Iris pigment epithelial cell (primary cell): Measurements from ENCODE around the gene SAMM50.

ENCODE experiments used
- DNase-seq: peaks from one replicate; pipeline ENCODE4 v3.0.0-alpha.2; 2011; ENCODE audit warnings: low read depth

SAMM50 gene

GRCh38 chr22:43955040-43955882, at the start of gene SAMM50:
SAMM50 (plus strand) TSS chr22:43955442; CDS start chr22:43955578, 136 bp downstream.
- DNase-seq, result peak; percentile 92

- no peak for DNase-seq
These were observed 49.6 kb upstream of the SAMM50 start for GRCh38 chr22:43905681-43906080.

DNA sequence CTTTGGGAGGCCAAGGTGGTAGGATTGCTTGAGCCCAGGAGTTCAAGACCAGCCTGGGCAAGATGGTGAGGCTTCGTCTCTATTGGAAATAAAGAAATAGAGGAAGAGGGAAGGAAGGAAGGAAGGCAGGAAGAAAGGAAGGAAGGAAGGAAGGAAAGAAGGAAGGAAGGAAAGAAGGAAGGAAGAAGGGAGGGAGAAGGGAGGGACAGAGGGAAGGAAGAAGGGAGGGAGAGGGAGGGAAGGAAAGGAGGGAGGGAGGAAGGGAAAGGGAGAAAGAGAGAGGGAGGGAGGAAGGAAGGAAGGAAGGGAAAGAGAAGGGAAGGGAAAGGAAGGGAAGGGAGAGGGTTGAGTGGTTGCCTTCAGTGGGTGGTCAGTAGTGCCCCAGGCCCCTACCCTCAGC, 45.5 kb upstream of the SAMM50 start:
- no peak for DNase-seq

GRCh38 chr22:43910178-43910695, 45.0 kb upstream of the SAMM50 start:
- no peak for DNase-seq

DNA sequence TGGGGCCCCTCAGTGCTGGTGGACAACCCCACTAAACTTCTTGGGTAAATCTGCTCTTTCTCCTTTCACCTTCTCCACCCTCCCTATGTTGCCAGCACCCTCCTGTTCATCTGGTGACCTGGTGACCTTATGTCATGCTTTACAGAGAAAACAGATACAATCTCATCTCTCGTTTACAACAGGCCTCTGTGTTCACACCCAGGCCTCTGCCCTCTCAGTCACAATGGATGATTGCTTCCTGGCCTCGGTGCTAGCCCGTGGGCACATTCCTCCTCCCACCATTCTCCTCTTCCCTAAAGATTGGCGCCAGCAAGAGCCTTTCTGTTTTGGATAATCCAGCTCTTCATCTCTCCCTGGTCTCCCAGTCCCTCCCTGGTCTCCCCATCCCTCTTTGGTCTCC, 43.9 kb upstream of the SAMM50 start:
- DNase-seq, result no peak

DNA sequence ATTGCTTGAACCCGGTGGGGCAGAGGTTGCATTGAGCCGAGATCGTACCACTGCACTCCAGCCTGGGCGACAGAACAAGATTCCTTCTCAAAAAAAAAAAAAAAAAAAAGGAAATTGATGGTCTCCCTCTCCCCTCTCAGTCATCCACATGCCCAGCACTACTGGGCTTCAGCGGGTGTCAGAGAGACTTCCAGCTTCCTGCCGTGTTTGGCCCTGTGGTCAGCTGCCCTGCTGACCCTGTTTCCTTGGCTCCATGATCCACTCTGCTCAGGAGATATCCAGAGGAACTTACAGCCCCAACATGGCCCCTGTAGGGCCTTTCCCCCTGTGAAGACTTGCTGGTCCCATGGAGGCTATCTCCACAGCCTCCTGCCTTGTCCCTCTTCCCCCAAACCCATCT, 37.7 kb upstream of the SAMM50 start:
- no peak for DNase-seq

DNA sequence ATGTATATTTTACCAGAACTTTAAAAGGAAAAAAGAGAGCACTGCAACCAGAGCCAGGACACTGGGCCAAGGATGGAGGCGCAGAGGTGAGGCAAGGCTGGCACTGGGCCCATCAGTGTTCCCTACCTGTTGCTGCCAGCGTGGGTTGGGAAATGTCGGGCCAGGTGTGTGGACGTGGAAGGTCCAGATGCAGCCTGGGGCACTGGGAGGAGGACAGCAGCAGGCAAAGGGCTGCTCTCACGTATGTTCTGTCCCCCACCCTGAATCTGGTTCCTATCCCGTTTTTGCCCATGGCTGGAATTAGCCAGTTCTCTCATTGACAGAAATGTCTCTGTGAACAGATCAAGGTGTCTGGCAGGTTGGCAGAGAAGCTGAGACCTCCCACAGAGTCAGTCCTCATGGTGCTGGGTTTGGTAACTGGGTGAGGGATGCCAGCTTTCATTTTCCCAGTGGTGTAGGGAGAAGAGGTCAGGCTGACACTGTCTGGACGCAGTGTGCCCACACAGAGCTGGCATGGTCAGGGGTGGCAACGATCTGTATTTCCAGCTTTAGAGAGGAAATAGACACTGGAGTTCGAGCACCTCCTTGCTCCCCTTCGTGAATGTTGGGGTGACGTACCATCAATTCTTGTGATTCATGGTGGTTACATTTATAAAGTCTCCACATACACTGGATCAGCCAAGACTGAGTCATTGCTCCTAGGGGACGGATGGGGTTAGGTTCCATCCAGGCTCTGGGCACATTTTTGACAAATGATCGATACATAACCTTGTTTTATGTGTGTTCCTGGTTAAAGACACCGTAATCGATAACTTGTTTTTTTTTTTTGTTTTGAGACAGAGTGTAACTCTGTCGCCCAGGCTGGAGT, 35.9 kb upstream of the SAMM50 start:
- DNase-seq, result peak; percentile 70

DNA sequence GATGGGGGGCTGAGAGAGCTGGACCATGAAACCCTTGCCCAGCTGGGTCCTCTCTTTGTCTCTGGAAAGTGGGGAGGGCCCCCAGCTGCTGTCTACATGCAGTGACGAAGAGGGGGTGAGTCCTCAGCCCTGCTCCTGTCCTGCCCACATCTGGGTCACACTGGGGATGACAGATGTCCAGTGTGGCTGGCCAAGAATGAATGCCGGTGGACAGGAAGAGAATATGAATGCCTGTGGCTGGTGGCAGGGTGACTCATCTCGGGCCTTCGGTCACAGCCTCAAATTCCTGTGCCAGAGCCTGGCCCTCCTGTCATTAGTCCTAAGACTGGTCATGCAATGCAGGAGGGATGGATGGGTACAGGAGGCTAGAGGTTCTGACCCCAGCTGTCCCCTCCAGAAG, 33.9 kb upstream of the SAMM50 start:
- no peak for DNase-seq

- DNase-seq, result no peak
These were observed 33.1 kb upstream of the SAMM50 start for GRCh38 chr22:43922123-43922522.

DNA sequence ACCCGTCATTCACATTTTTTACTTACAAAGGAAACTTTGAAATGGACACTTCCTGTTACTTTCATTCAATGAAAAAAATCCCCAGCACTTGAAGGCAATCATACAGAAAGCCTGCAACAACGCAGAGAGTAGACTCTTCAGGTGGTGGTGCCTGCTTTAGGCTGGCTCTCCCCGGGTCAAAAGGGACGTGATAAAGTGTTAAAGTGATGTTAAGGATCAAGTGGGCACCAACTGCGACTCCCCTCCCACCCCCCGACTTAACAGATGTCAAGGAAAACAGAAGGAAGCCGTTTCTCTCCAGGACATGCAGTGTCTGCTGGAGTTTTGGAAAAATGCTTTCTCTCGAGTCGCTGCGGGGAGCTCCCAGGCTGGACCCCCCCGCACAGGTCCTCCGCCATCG, 32.1 kb upstream of the SAMM50 start:
- DNase-seq, result no peak

DNA sequence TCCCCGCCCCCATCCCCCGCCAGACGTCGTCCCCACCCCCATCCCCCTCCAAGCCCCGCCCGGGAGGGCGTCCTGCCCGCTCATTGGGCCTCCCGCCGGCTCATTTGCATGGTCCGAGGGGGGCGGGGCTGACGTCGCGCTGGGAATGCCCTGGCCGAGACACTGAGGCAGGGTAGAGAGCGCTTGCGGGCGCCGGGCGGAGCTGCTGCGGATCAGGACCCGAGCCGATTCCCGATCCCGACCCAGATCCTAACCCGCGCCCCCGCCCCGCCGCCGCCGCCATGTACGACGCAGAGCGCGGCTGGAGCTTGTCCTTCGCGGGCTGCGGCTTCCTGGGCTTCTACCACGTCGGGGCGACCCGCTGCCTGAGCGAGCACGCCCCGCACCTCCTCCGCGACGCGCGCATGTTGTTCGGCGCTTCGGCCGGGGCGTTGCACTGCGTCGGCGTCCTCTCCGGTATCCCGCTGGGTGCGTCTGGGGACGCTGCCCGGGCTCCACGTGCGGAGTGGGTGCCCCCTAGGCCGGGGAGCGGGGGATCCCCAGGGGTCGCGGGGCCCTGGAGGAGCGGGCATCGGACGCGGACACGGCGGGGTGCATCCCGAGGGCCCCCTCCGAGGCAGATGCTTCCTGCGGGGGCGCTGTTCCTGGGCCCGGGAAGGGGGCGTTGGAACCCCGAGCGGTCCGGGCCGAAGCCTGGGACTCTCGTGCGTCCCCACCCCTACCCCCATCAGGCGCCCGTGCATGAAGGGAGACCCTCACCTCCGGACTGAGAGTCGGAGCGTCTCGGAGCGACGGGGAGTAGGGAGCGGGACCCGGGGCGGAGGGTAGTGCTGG, 31.4 kb upstream of the SAMM50 start, which contains the start of gene PNPLA3:
Gene PNPLA3, plus strand, starts transcription at position 175 of the 834 bp plus-strand sequence. Its CDS starts 107 bp downstream, at position 282.
- DNase-seq, result peak; percentile 92

DNA sequence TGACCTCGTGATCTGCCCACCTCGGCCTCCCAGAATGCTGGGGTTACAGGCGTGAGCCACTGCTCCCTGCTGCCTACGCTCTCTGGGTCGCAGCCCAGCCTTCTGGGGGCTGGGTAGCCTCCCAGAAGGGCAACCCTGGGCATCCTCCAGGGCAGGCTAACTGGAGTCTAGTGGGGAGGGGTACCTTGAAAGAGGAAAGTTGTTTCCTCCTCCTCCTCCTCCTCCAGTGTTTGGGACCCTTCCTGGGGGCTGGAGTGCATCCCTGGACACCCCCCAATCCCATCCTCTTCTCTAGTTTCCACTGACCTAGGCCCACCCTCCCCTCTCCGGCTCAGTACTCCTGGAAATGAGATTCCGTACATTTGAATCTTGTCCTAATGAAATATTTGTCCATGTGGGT, 30.4 kb upstream of the SAMM50 start:
- DNase-seq, result no peak

DNA sequence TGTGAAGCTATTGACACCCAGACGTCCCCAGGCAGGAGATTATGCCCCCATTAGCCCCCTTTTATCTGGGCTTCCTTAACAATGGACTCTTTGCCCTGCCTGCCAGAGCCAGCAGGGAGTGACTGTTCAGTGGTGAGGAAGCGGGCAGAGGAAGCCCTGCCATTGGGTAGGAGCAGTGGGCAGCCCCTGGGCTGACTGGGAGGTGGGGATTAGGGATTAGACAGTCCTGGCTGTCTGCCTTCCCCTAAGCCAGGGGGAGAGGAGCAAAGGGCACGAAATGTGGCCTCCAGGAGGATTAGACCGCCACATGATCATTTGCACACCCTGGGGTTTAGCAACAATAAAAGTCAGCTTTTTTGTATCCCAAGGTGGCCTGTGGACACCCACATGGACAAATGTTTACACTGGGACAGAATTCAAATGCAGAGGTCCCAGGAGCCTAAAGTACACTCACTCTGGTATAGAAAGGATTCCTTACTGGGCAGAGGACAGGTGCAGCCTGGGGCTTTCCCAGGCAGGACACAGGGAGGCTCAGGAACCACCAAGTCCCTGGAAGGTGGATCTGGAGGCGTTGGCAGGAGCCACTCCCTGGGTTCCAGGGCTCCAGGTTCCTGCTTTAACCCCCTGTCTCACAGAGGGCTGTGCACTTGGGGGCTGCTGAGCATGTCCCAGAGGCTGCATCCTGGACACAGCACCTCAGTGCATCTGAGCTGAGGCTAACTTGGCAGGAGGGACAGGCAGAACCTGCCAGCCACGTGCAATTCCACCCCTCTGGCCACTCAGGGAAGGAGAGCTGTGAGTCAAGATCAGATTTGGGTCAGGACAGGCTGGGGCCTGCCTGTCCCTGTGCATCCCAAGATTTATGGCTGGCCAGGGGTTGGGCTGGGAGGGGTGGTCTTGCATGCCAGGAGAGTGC, 29.6 kb upstream of the SAMM50 start:
- no peak for DNase-seq

GRCh38 chr22:43926349-43926710, 28.9 kb upstream of the SAMM50 start:
- no peak for DNase-seq

DNA sequence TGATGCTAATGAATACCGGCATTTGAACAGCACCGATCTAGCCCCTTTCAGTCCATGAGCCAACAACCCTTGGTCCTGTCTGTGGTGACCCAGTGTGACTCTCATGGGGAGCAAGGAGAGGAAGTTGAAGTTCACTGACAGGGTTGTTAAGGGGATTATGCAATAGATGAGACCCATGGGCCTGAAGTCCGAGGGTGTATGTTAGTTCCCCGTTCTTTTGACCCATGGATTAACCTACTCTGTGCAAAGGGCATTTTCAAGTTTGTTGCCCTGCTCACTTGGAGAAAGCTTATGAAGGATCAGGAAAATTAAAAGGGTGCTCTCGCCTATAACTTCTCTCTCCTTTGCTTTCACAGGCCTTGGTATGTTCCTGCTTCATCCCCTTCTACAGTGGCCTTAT, 26.8 kb upstream of the SAMM50 start:
- no peak for DNase-seq

DNA sequence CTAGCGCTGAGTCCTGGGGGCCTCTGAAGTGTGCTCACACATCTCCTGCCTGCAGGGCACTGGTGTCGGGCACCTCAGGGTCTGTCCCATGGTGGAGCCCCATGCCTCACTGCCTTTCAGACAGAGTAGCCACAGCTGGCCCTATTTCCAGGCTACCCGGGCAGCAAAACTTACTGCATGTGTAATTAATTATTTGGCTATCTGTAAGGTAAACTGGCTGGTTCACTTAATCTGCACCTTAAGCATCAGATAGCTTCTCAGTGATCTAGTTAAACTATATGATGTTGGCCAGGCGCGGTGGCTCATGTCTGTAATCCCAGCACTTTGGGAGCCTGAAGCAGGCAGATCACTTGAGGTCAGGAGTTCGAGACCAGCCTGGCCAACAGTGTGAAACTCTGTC, 26.3 kb upstream of the SAMM50 start:
- DNase-seq, result no peak

DNA sequence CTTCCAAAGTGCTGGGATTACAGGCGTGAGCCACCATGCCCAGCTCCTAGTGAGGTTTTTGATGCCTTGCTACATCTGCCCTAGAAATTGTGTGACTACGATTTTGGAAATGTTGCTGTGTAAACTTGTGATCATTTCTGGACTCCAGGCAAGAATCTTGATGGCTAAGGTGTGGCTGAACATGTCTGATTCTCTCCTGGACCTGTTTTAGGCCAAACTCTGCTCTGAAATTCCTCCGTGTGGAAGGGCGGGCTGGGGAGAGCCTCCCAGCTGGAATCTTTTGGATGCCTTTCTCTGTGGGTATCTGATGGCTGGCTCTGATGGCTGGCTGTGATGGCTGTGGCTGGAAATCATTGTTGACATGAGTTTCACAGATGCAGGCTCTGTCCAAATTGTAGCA, 23.5 kb upstream of the SAMM50 start:
- DNase-seq, result no peak

DNA sequence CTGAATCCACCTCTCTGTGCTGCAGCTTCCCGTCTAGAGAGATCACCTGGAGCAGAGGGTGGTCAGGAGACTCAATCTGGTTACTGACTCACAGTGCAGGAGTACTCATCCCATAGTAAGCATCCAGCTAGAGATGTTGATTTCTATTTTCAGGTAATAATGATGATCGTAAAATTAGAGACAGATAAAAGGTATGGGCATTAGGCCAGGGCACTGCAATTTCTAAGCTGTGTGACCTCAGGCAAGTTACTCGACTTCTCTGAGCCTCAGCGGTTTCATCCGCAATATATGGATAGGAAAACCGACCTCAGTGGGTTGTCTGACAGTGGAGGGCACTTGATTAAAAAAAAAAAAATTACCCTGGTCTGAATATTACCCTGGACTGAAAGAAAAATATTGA, 13.8 kb upstream of the SAMM50 start:
- DNase-seq, result no peak

DNA sequence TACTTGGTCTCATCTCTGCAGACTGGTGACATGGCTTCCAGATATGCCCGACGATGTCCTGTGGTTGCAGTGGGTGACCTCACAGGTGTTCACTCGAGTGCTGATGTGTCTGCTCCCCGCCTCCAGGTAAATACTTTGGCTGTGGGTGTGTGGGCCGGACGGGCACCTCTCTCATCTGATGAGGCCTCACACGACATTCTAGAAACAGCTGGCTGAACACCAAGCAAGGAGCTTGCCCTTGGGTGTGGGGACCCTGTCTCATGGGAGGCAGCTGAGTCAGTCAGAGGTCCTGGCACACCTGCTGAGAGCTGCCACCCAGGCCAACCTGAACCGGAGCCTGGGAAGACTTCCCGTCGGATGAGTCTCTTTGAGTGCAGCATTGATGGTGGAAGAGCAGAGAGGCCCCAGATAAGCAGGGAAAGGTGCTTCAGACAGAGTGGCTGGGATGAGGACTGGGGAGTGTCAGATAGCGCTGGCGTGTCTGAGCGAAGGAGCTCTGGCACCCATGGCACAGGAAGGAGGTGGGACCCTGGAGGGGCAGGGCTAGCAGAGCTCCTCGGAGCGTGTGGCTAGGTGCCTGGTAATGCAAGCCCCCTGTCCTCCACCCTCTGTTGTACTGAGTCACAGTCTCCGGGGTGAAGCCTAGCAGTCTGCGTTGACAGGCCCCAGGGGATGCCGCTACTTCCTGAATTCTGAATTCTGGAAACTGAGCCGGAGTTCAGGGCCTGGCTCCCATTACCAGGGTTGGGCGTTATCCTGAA, 10.4 kb upstream of the SAMM50 start:
- DNase-seq, result no peak
